ENCODE data around the gene CGB5.

CGB5 gene

DNA sequence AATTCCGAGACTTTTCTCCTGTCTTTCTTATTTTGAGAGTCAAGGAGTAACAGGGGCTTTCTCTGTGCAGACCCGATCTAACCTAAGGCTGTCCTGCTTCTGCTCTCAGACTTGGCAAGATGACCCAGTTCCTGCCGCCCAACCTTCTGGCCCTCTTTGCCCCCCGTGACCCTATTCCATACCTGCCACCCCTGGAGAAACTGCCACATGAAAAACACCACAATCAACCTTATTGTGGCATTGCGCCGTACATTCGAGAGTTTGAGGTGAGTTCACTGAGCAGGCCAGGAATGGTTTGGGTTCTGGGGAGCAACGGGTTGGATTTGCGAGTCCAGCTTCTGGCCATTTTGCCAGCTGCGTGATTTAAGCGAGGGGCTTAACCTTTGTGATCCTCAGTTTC is 42.6 kb downstream of the CGB5 start:
- no peak for DNase-seq (ENCODE audit: low read depth)

DNA sequence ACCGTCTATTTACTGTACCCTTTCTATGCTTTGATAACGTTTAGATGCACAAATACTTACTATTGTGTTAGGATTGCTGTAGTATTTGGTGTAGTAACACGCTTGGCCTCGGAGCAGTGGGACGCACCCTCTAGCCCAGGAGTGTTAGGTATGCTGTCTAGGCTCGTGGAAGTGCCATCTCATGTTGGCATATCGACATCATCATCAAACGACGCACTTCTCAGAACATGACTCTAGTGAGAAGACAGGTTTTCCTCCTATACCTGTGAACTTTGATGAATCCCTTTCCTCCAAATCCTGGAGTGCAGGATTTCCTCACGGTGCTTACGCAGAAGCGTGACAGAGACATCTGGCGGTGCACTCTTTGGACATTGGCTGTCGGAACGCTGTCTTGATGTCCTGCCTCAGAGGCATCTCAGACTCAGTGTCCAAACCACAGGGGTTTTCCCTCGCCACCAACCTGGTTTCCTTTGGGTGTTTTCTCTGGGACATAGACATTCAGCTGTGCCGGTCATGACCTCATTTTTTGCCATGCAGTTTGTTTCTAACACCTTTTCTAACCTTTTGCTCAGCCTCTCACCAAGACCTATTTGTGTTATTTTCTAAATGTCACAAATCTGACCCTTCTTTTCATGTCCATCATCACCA is 47.9 kb downstream of the CGB5 start:
- no peak for DNase-seq (ENCODE audit: low read depth)

DNA sequence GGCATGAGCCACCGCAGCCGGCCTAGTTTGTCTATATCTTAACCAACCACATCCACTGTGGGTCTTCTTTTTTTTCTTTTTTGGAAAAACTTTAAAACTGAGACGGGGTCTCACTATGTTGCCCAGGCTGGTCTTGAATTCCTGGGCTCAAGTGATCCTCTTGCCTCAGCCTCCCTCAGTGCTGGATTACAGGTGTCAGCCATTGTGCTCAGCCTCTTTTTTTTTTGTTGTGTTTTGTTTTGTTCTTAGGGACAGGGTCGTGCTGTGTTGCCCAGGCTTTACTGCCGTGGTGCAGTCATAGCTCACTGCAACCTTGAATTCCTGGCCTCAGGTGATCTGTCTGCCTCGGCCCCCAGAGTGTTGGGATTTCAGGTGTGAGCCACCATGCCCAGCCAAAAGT is 49.0 kb downstream of the CGB5 start:
- no peak for DNase-seq (ENCODE audit: low read depth)
